ENCODE results near the gene YARS1.

Gene YARS1

GRCh38 chr1:32775640-32776337 is 41.4 kb downstream of the YARS1 start:
- DNase-seq: no peak

- DNase-seq: no peak
Measured at GRCh38 chr1:32774950-32775634, 42.1 kb downstream of the YARS1 start.

GRCh38 chr1:32774464-32774808 is 42.7 kb downstream of the YARS1 start:
- no peak for DNase-seq

GRCh38 chr1:32773764-32774463 is 43.2 kb downstream of the YARS1 start:
- DNase-seq: peak; percentile 40

- DNase-seq: peak; percentile 87
Measured at GRCh38 chr1:32773018-32773763, 44.0 kb downstream of the YARS1 start.

GRCh38 chr1:32772281-32773017 is 44.7 kb downstream of the YARS1 start:
- DNase-seq: no peak

- peak; percentile 54 for DNase-seq
Measured at GRCh38 chr1:32771561-32772280, 45.4 kb downstream of the YARS1 start.

- DNase-seq: peak; percentile 55
Measured at GRCh38 chr1:32770741-32771548, 46.2 kb downstream of the YARS1 start.

GRCh38 chr1:32770221-32770731 is 46.9 kb downstream of the YARS1 start:
- peak; percentile 55 for DNase-seq

- DNase-seq: no peak
Measured at GRCh38 chr1:32769524-32770220, 47.5 kb downstream of the YARS1 start.

- DNase-seq: peak; percentile 46
Measured at GRCh38 chr1:32768110-32768850, 48.9 kb downstream of the YARS1 start.

GRCh38 chr1:32767641-32768040 is 49.5 kb downstream of the YARS1 start:
- DNase-seq: no peak

- DNase-seq: no peak
Measured at GRCh38 chr1:32767156-32767555, 50.0 kb downstream of the YARS1 start.

- DNase-seq: peak; percentile 42
Measured at GRCh38 chr1:32766328-32766972, 50.7 kb downstream of the YARS1 start.

- DNase-seq: peak; percentile 91
Measured at GRCh38 chr1:32765570-32766327, 51.4 kb downstream of the YARS1 start.

- peak; percentile 96 for DNase-seq
Measured at GRCh38 chr1:32764826-32765569, 52.2 kb downstream of the YARS1 start.

- DNase-seq: no peak
Measured at GRCh38 chr1:32763221-32763620, 53.9 kb downstream of the YARS1 start.

Measured in NCI-H82 (cell line).